NB4 (cell line): ENCODE measurements around the gene KIAA1210.
"Not testable (repeated sequence)": the region's sequence is repeated elsewhere in the genome, so short reads cannot be mapped to it uniquely, and the experiment has no call there.

Source experiments
- TF ChIP-seq, protein P1 (sequence below): IDR thresholded peaks from one replicate; pipeline ENCODE4 v1.5.1; 2012; ENCODE audit warnings: low read depth, low read length
- TF ChIP-seq, protein P2 (sequence below): IDR thresholded peaks from 2 replicates; pipeline ENCODE4 v1.6.1; 2011; ENCODE audit warnings: low read depth, low read length

DNA sequence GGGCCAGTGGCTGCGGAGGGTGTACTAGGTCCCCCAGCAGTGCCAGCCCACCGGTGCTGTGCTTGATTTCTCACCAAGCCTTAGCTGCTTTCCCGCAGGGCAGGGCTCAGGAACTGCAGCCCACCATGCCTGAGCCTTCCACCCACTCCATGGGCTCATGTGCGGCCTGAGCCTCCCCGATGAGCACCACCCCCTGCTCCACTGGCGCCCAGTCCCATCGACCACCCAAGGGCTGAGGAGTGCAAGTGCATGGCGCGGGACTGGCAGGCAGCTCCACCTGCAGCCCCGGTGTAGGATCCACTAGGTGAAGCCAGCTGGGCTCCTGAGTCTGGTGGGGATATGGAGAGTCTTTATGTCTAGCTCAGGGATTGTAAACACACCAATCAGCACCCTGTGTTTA is 98.0 kb downstream of the KIAA1210 start:
- TF ChIP-seq, protein P1, sequence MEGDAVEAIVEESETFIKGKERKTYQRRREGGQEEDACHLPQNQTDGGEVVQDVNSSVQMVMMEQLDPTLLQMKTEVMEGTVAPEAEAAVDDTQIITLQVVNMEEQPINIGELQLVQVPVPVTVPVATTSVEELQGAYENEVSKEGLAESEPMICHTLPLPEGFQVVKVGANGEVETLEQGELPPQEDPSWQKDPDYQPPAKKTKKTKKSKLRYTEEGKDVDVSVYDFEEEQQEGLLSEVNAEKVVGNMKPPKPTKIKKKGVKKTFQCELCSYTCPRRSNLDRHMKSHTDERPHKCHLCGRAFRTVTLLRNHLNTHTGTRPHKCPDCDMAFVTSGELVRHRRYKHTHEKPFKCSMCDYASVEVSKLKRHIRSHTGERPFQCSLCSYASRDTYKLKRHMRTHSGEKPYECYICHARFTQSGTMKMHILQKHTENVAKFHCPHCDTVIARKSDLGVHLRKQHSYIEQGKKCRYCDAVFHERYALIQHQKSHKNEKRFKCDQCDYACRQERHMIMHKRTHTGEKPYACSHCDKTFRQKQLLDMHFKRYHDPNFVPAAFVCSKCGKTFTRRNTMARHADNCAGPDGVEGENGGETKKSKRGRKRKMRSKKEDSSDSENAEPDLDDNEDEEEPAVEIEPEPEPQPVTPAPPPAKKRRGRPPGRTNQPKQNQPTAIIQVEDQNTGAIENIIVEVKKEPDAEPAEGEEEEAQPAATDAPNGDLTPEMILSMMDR: not testable (repeated sequence)
- TF ChIP-seq, protein P2, sequence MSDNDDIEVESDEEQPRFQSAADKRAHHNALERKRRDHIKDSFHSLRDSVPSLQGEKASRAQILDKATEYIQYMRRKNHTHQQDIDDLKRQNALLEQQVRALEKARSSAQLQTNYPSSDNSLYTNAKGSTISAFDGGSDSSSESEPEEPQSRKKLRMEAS: not testable (repeated sequence)
